Right atrium auricular region (tissue), 2 donors: ENCODE data around the gene ZC3H14. TPM values are rescaled to one million over a fixed set of nuclear protein-coding genes. Genes with fewer than 3 reads are reported as not detected.

Source experiments
- DNase-seq: peaks from one replicate; pipeline ENCODE4 v3.0.0-alpha.2; 2019; ENCODE audit warnings: low spot score
- H3K27ac ChIP-seq, 2 donors: fragments of 200-600 bp; sonication (generic); 1 replicate in 1 of 2; 2 replicates in 1 of 2; pipeline ENCODE4 v1.5.1; 2016 to 2019
- H3K27me3 ChIP-seq, 2 donors: fragments of 200-600 bp; sonication (generic); one replicate each; pipeline versions ENCODE4 v1.5.1 to v1.6.0; 2017 to 2019
- H3K36me3 ChIP-seq: fragments of 200-600 bp; sonication (generic); one replicate; pipeline ENCODE4 v1.5.1; 2016
- H3K4me1 ChIP-seq, 2 donors: fragments of 200-600 bp; sonication (generic); one replicate each; pipeline versions ENCODE4 v1.5.1 to v1.6.0; 2017 to 2019
- H3K4me3 ChIP-seq, 2 donors: fragments of 200-600 bp; sonication (generic); 1 replicate in 1 of 2; 2 replicates in 1 of 2; pipeline ENCODE4 v1.5.1; 2017 to 2019; ENCODE audit warnings: mild to moderate bottlenecking in 1 of 2, moderate library complexity in 1 of 2
- H3K9me3 ChIP-seq, 2 donors: fragments of 200-600 bp; sonication (generic); one replicate each; pipeline ENCODE4 v1.5.1; 2019
- total RNA-seq, 2 donors: library from RNA; depleted of rRNA; stranded (reverse); fragments of >200 nt; gene quantifications; one replicate each; pipeline ENCODE4 v1.1.0, GENCODE V29; 2016
- TF ChIP-seq, protein P1 (sequence below), 2 donors: fragments of 200-600 bp; sonication (generic); IDR thresholded peaks; one replicate each; pipeline ENCODE4 v1.5.1; 2019; ENCODE audit warnings: antibody characterized with exemption in 2 of 2

The ZC3H14 gene
- total RNA-seq, 2 donors from 2014 or later = 45.1 to 59.9 TPM

DNA sequence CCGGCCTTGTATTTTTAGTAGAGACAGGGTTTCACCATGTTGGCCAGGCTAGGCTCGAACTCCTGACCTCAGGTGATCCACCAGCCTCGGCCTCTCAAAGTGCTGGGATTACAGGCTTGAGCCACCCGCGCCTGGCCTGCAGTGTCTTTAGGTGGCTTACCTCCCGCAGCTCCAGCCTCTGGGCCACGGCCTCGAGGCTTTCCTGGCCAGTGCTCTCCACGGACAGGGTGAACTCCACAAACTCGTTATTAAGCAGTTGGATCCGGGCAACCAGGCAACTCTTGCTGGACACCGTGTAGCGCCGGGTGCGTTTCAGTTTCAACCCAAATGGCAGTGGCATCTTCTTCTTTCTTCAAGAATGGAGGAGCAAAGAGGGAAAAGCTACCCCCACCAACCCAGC lies 12.8 kb upstream of the ZC3H14 start:
- peaks cover 31% of the 10 kb centered on the region for H3K36me3 ChIP-seq
- peaks cover 0 to 52% of the 10 kb centered on the region in 2 donors for H3K4me1 ChIP-seq

DNA sequence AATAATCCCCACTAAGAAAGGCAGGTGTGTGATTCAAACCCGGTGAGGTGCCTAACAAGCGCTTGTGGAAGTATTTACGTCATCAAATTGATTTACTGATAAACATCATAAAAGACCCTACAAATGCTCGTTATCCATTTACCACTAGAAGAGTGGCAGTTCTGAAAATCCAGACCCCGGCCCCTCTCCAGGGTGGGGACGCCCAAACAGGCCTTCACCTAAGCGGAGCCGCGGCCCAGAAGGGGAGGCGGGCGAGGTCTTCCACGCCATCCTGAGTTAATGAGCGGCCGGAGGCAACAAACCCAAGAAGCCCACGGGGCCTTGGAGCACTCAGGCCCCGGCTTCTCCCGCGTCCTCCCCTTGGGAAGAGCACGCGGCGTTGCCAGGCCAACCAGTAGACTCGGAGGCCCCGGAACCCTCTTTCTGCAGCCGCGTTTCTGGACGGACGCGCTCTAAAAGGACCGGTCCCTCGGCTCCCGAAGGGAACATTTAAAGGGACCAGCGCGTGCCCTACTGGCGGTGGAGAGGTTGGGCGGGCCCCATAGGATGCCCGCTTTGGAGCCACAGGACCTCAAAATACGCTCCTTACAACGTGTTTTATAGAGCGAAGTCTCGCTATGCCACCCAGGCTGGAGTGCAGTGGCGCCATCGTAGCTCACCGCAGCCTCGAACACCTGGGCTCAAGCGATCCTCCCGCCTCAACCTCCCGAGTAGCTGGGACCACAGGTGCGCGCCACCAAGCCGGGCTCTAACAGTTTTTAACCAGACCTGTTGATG lies 11.6 kb upstream of the ZC3H14 start:
- DNase-seq = peak; percentile 85
- H3K27me3 ChIP-seq = no peaks in the 10 kb centered on the region

More for the DNA sequence above, 12.8 kb upstream of the ZC3H14 start:
- no peak for DNase-seq
- no peak overlapping the region for H3K27ac ChIP-seq
- TF ChIP-seq, protein P1, sequence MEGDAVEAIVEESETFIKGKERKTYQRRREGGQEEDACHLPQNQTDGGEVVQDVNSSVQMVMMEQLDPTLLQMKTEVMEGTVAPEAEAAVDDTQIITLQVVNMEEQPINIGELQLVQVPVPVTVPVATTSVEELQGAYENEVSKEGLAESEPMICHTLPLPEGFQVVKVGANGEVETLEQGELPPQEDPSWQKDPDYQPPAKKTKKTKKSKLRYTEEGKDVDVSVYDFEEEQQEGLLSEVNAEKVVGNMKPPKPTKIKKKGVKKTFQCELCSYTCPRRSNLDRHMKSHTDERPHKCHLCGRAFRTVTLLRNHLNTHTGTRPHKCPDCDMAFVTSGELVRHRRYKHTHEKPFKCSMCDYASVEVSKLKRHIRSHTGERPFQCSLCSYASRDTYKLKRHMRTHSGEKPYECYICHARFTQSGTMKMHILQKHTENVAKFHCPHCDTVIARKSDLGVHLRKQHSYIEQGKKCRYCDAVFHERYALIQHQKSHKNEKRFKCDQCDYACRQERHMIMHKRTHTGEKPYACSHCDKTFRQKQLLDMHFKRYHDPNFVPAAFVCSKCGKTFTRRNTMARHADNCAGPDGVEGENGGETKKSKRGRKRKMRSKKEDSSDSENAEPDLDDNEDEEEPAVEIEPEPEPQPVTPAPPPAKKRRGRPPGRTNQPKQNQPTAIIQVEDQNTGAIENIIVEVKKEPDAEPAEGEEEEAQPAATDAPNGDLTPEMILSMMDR (IDR thresholded peaks at IDR 0.05) = no peak
- H3K27me3 ChIP-seq = no peaks in the 10 kb centered on the region
- H3K4me3 ChIP-seq = no peak overlapping the region
- H3K9me3 ChIP-seq = no peaks in the 10 kb centered on the region

DNA sequence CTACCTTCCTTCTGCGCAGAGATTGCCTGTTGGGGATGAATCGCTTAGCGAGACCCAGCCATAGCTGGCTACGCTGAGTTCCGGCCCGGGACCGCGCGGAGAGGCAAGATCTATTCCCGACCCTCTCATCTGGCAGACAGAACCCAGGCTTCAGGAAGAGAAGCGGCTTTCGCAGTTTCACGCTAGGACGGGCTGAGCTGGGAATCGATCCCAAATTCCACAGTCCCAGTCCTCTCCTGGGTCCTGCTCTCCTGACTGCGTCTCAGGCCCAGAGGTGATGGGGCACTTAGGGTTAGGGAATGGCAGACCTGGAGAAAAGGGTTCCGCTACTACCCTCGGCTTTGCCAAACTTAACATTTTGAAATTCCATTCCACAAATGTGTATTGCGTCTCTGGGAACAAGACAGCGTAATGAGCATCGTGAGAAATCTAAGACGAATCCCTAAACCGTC lies 10.8 kb upstream of the ZC3H14 start:
- peaks cover 14% of the 10 kb centered on the region for H3K36me3 ChIP-seq
- TF ChIP-seq, protein P1 (IDR thresholded peaks at IDR 0.05) = no peak
- peak overlapping the region; percentile 84 to 95 for H3K27ac ChIP-seq
- H3K4me1 ChIP-seq = peaks cover 0 to 61% of the 10 kb centered on the region in 2 donors
- H3K4me3 ChIP-seq = peak overlapping the region; percentile 55 to 71
- no peaks in the 10 kb centered on the region for H3K9me3 ChIP-seq
- H3K27me3 ChIP-seq = no peaks in the 10 kb centered on the region
- no peak for DNase-seq

More for the DNA sequence above, 11.6 kb upstream of the ZC3H14 start:
- H3K36me3 ChIP-seq = peaks cover 20% of the 10 kb centered on the region
- peaks cover 0 to 63% of the 10 kb centered on the region in 2 donors for H3K4me1 ChIP-seq
- peak overlapping the region; percentile 84 to 95 for H3K27ac ChIP-seq
- H3K9me3 ChIP-seq = no peaks in the 10 kb centered on the region
- TF ChIP-seq, protein P1 (IDR thresholded peaks at IDR 0.05) = peak in 1 of 2 donors; percentile 71
- H3K4me3 ChIP-seq = peak overlapping the region; percentile 55 to 71

- no peak overlapping the region for H3K4me3 ChIP-seq
- H3K4me1 ChIP-seq = peaks cover 0 to 61% of the 10 kb centered on the region in 2 donors
Measured at GRCh38 chr14:88552876-88553275, 10.0 kb upstream of the ZC3H14 start.

GRCh38 chr14:88553886-88554456 lies 8.9 kb upstream of the ZC3H14 start:
- DNase-seq = no peak
- Histone ChIP-seq H3K27ac (peak overlapping the region; percentile 87 to 95), H3K4me1 (peaks cover 0 to 54% of the 10 kb centered on the region in 2 donors), H3K36me3 (peaks cover 12% of the 10 kb centered on the region), H3K9me3 (no peaks in the 10 kb centered on the region), H3K27me3 (no peaks in the 10 kb centered on the region), H3K4me3 (peak overlapping the region; percentile 69 to 75)
- TF ChIP-seq, protein P1 (IDR thresholded peaks at IDR 0.05) = no peak

More at GRCh38 chr14:88552876-88553275, 10.0 kb upstream of the ZC3H14 start:
- Histone ChIP-seq H3K9me3 (no peaks in the 10 kb centered on the region), H3K27ac (peak overlapping the region in 1 of 2 donors; percentile 95), H3K36me3 (peaks cover 14% of the 10 kb centered on the region), H3K27me3 (no peaks in the 10 kb centered on the region)
- no peak for DNase-seq
- TF ChIP-seq, protein P1 (IDR thresholded peaks at IDR 0.05) = no peak
